OCI-LY3 (cell line): ENCODE results near the gene CGN.

ENCODE experiments used
- H2AFZ ChIP-seq: fragments of 200-600, 300-600 bp; shearing (Covaris generic); 2 replicates; pipeline ENCODE4 v1.6.0; 2014; ENCODE audit warnings: antibody characterized with exemption, low read depth, low read length
- H3K27ac ChIP-seq: fragments of 200-600, 300-600 bp; sonication (generic); 2 replicates; pipeline ENCODE4 v1.5.1; 2014; ENCODE audit warnings: mild to moderate bottlenecking, low read length, moderate library complexity, mixed read lengths
- H3K27me3 ChIP-seq: fragments of 200-600, 300-600 bp; sonication (generic); 2 replicates; pipeline ENCODE4 v1.6.1; 2014; ENCODE audit warnings: low read depth, low read length, mixed read lengths
- H3K36me3 ChIP-seq: fragments of 200-600, 300-600 bp; sonication (generic); replicated peaks from 2 replicates; pipeline ENCODE3; 2014; ENCODE audit warnings: low read depth, low read length, mixed read lengths
- H3K4me1 ChIP-seq: fragments of 300-600, 200-600 bp; sonication (generic); 2 replicates; pipeline ENCODE4 v1.6.1; 2014; ENCODE audit warnings: low read length, mixed read lengths
- H3K4me2 ChIP-seq: fragments of 200-600, 300-600 bp; sonication (generic); 2 replicates; pipeline ENCODE4 v1.6.1; 2014; ENCODE audit warnings: low read length, mixed read lengths
- H3K4me3 ChIP-seq: fragments of 300-600, 200-600 bp; sonication (generic); 2 replicates; pipeline ENCODE4 v1.5.1; 2014; ENCODE audit warnings: antibody characterized with exemption, mild to moderate bottlenecking, low read length, moderate library complexity
- H3K79me2 ChIP-seq: fragments of 300-600, 200-600 bp; shearing (Covaris generic); 2 replicates; pipeline ENCODE4 v1.6.1; 2014; ENCODE audit warnings: mild to moderate bottlenecking, low read length, mixed read lengths
- H3K9ac ChIP-seq: fragments of 300-600, 200-600 bp; shearing (Covaris generic); 2 replicates; pipeline ENCODE4 v1.6.0; 2014; ENCODE audit warnings: mild to moderate bottlenecking, low read length, moderate library complexity
- H3K9me3 ChIP-seq: fragments of 200-600, 300-600 bp; shearing (Covaris generic); 2 replicates; pipeline ENCODE4 v1.6.1; 2014; ENCODE audit warnings: low read length, mixed read lengths; ENCODE audit not compliant: insufficient read depth
- H4K20me1 ChIP-seq: fragments of 200-600, 300-600 bp; sonication (generic); 2 replicates; pipeline ENCODE4 v1.6.1; 2016; ENCODE audit warnings: low read length, mixed read lengths; ENCODE audit not compliant: insufficient read depth
- EZH2phosphoT487 ChIP-seq: fragments of 200-600 bp; shearing (Covaris generic); IDR thresholded peaks from 2 replicates; pipeline ENCODE4 v1.6.1; 2018; ENCODE audit warnings: antibody characterized with exemption, mixed run types, low read depth
- TF ChIP-seq, protein P1 (sequence below): fragments of 200-600, 300-600 bp; sonication (generic); IDR thresholded peaks from 2 replicates; pipeline ENCODE4 v1.5.1; 2014; ENCODE audit warnings: antibody characterized with exemption, low read length, low read depth

Gene CGN

GRCh38 chr1:151585622-151586021 is 74.4 kb downstream of the CGN start:
- Histone ChIP-seq H4K20me1 (no peaks in the 10 kb centered on the region), H3K9ac (no peak overlapping the region), H3K4me1 (peaks cover 4% of the 10 kb centered on the region; the same call in 1 of the 2 replicates), H3K4me3 (no peak overlapping the region), H3K4me2 (no peak overlapping the region), H3K79me2 (no peaks in the 10 kb centered on the region), H3K36me3 (no peaks in the 10 kb centered on the region), H3K9me3 (no peaks in the 10 kb centered on the region), H2AFZ (no peak overlapping the region), H3K27me3 (no peaks in the 10 kb centered on the region; the same call in 1 of the 2 replicates), H3K27ac (no peak overlapping the region)
- TF ChIP-seq EZH2phosphoT487 = no peak
- TF ChIP-seq, protein P1, sequence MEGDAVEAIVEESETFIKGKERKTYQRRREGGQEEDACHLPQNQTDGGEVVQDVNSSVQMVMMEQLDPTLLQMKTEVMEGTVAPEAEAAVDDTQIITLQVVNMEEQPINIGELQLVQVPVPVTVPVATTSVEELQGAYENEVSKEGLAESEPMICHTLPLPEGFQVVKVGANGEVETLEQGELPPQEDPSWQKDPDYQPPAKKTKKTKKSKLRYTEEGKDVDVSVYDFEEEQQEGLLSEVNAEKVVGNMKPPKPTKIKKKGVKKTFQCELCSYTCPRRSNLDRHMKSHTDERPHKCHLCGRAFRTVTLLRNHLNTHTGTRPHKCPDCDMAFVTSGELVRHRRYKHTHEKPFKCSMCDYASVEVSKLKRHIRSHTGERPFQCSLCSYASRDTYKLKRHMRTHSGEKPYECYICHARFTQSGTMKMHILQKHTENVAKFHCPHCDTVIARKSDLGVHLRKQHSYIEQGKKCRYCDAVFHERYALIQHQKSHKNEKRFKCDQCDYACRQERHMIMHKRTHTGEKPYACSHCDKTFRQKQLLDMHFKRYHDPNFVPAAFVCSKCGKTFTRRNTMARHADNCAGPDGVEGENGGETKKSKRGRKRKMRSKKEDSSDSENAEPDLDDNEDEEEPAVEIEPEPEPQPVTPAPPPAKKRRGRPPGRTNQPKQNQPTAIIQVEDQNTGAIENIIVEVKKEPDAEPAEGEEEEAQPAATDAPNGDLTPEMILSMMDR = no peak
